ENCODE data around the gene CHRM4.

Gene CHRM4

GRCh38 chr11:46390331-46391171 lies 1.0 kb downstream of the CHRM4 start:
- Mint-ChIP-seq H3K4me3 (peak overlapping the region; percentile 52), H3K9me3 (no peaks in the 10 kb centered on the region), H3K27ac (no peak overlapping the region), H3K36me3 (ENCODE audit: low read depth) (no peaks in the 10 kb centered on the region), H3K4me1 (ENCODE audit: low read depth) (peaks cover 51% of the 10 kb centered on the region), H3K27me3 (peaks cover 76% of the 10 kb centered on the region)
- intact Hi-C loops (cut with micrococcal nuclease) = loop anchor here (5.0 kb wide), 1 partner anchor 147 kb away; no protein-coding TSS in a partner anchor

GRCh38 chr11:46389450-46390330 lies 1.9 kb downstream of the CHRM4 start:
- peak overlapping the region; percentile 76 for H3K4me3 Mint-ChIP-seq
- H3K36me3 Mint-ChIP-seq (ENCODE audit: low read depth) = no peaks in the 10 kb centered on the region

GRCh38 chr11:46388619-46389449 lies 2.7 kb downstream of the CHRM4 start:
- Mint-ChIP-seq H3K27ac (no peak overlapping the region), H3K9me3 (no peaks in the 10 kb centered on the region), H3K36me3 (ENCODE audit: low read depth) (no peaks in the 10 kb centered on the region), H3K4me3 (no peak overlapping the region), H3K4me1 (ENCODE audit: low read depth) (peaks cover 51% of the 10 kb centered on the region), H3K27me3 (peaks cover 85% of the 10 kb centered on the region)
- intact Hi-C loops (cut with micrococcal nuclease) = loop anchor here (2.0 kb wide), 1 partner anchor 228 kb away; the partner anchor contains the start of genes ATG13 and HARBI1

More at GRCh38 chr11:46389450-46390330, 1.9 kb downstream of the CHRM4 start:
- intact Hi-C loops (cut with micrococcal nuclease) = loop anchor here (2.0 to 5.0 kb wide), 2 partner anchors 148 to 227 kb away; partner anchors contain the start of genes ATG13 and HARBI1
- peaks cover 83% of the 10 kb centered on the region for H3K27me3 Mint-ChIP-seq
- peaks cover 51% of the 10 kb centered on the region for H3K4me1 Mint-ChIP-seq (ENCODE audit: low read depth)
- H3K9me3 Mint-ChIP-seq = no peaks in the 10 kb centered on the region
- no peak overlapping the region for H3K27ac Mint-ChIP-seq

GRCh38 chr11:46387919-46388618 lies 3.5 kb downstream of the CHRM4 start:
- Mint-ChIP-seq H3K27me3 (peaks cover 85% of the 10 kb centered on the region), H3K36me3 (ENCODE audit: low read depth) (no peaks in the 10 kb centered on the region), H3K27ac (no peak overlapping the region), H3K9me3 (no peaks in the 10 kb centered on the region), H3K4me3 (peak overlapping the region; percentile 62), H3K4me1 (ENCODE audit: low read depth) (peaks cover 44% of the 10 kb centered on the region)
- intact Hi-C loops (cut with micrococcal nuclease) = loop anchor here (2.0 kb wide), 1 partner anchor 229 kb away; the partner anchor contains the start of genes ATG13 and HARBI1

- intact Hi-C loops (cut with micrococcal nuclease) = no loop called here
- no peaks in the 10 kb centered on the region for H3K9me3 Mint-ChIP-seq
- H3K27me3 Mint-ChIP-seq = peaks cover 84% of the 10 kb centered on the region
These were observed 4.1 kb downstream of the CHRM4 start for GRCh38 chr11:46387456-46387855.

GRCh38 chr11:46386674-46387073 lies 4.9 kb downstream of the CHRM4 start:
- Mint-ChIP-seq H3K36me3 (ENCODE audit: low read depth) (no peaks in the 10 kb centered on the region), H3K4me3 (no peak overlapping the region), H3K4me1 (ENCODE audit: low read depth) (peaks cover 44% of the 10 kb centered on the region), H3K27ac (no peak overlapping the region), H3K27me3 (peaks cover 90% of the 10 kb centered on the region), H3K9me3 (no peaks in the 10 kb centered on the region)
- intact Hi-C loops (cut with micrococcal nuclease) = no loop called here

More at GRCh38 chr11:46387456-46387855, 4.1 kb downstream of the CHRM4 start:
- Mint-ChIP-seq H3K4me1 (ENCODE audit: low read depth) (peaks cover 38% of the 10 kb centered on the region), H3K27ac (no peak overlapping the region), H3K4me3 (no peak overlapping the region), H3K36me3 (ENCODE audit: low read depth) (no peaks in the 10 kb centered on the region)

- Mint-ChIP-seq H3K4me3 (no peak overlapping the region), H3K36me3 (ENCODE audit: low read depth) (no peaks in the 10 kb centered on the region), H3K27ac (no peak overlapping the region), H3K9me3 (no peaks in the 10 kb centered on the region), H3K27me3 (peaks cover 91% of the 10 kb centered on the region), H3K4me1 (ENCODE audit: low read depth) (peaks cover 44% of the 10 kb centered on the region)
- intact Hi-C loops (cut with micrococcal nuclease) = no loop called here
These were observed 5.5 kb downstream of the CHRM4 start for GRCh38 chr11:46386005-46386578.

GRCh38 chr11:46385169-46386004 lies 6.2 kb downstream of the CHRM4 start:
- Mint-ChIP-seq H3K36me3 (ENCODE audit: low read depth) (peaks cover 4% of the 10 kb centered on the region), H3K27ac (no peak overlapping the region), H3K27me3 (peaks cover 89% of the 10 kb centered on the region), H3K4me1 (ENCODE audit: low read depth) (peaks cover 39% of the 10 kb centered on the region), H3K9me3 (no peaks in the 10 kb centered on the region), H3K4me3 (no peak overlapping the region)
- intact Hi-C loops (cut with micrococcal nuclease) = no loop called here

- H3K9me3 Mint-ChIP-seq = no peaks in the 10 kb centered on the region
- H3K27me3 Mint-ChIP-seq = peaks cover 79% of the 10 kb centered on the region
- intact Hi-C loops (cut with micrococcal nuclease) = no loop called here
- H3K27ac Mint-ChIP-seq = no peak overlapping the region
- peaks cover 36% of the 10 kb centered on the region for H3K4me1 Mint-ChIP-seq (ENCODE audit: low read depth)
- peaks cover 10% of the 10 kb centered on the region for H3K36me3 Mint-ChIP-seq (ENCODE audit: low read depth)
- no peak overlapping the region for H3K4me3 Mint-ChIP-seq
These were observed 7.4 kb downstream of the CHRM4 start for GRCh38 chr11:46383974-46384701.

GRCh38 chr11:46383404-46383758 lies 8.2 kb downstream of the CHRM4 start:
- Mint-ChIP-seq H3K27me3 (peaks cover 71% of the 10 kb centered on the region), H3K36me3 (ENCODE audit: low read depth) (peaks cover 17% of the 10 kb centered on the region), H3K27ac (no peak overlapping the region), H3K4me3 (no peak overlapping the region), H3K9me3 (no peaks in the 10 kb centered on the region), H3K4me1 (ENCODE audit: low read depth) (peaks cover 38% of the 10 kb centered on the region)
- intact Hi-C loops (cut with micrococcal nuclease) = no loop called here

GRCh38 chr11:46382646-46383403 lies 8.8 kb downstream of the CHRM4 start:
- Mint-ChIP-seq H3K4me3 (no peak overlapping the region), H3K9me3 (no peaks in the 10 kb centered on the region)

More at GRCh38 chr11:46382646-46383403, 8.8 kb downstream of the CHRM4 start:
- H3K36me3 Mint-ChIP-seq (ENCODE audit: low read depth) = peaks cover 23% of the 10 kb centered on the region
- H3K27me3 Mint-ChIP-seq = peaks cover 66% of the 10 kb centered on the region
- intact Hi-C loops (cut with micrococcal nuclease) = no loop called here
- no peak overlapping the region for H3K27ac Mint-ChIP-seq
- H3K4me1 Mint-ChIP-seq (ENCODE audit: low read depth) = peaks cover 34% of the 10 kb centered on the region

Measured in dendritic cell treated with granulocyte-macrophage colony-stimulating factor and Interleukin-4, amounts not matched to agents 40 ng/mL and 50 ng/mL, for 4 days (primary cell).